B cell (primary cell): ENCODE results near the gene NECTIN4. TPM values are rescaled to one million over a fixed set of nuclear protein-coding genes. Genes with fewer than 3 reads are reported as not detected.
"Not testable (repeated sequence)": the region's sequence is repeated elsewhere in the genome, so short reads cannot be mapped to it uniquely, and the experiment has no call there.

Experiments used
- ATAC-seq: fragments of 200-7000 bp; cut with Tn5 transposase; one replicate; pipeline ENCODE4 v1.10.0; 2021; ENCODE audit warnings: low read depth, mild to moderate bottlenecking, moderate number of reproducible peaks, moderate library complexity
- CTCF ChIA-PET: fragments of 350-600 bp; sonication (Branson Sonifier 250); formaldehyde crosslinking; loops from one replicate; lab custom pipeline; 2021; ENCODE audit warnings: antibody characterized with exemption, inconsistent platforms; lab: Charles Lee
- POLR2A ChIA-PET: fragments of 350-600 bp; sonication (Branson Sonifier 250); formaldehyde crosslinking; loops from one replicate; lab custom pipeline; 2021; ENCODE audit warnings: antibody characterized with exemption; lab: Charles Lee
- DNase-seq: peaks from one replicate; pipeline ENCODE4 v3.0.0; 2013
- H2AFZ ChIP-seq: 2 replicates; pipeline ENCODE4 v1.6.1; 2012; ENCODE audit warnings: mild to moderate bottlenecking, low read depth, low read length; ENCODE audit not compliant: insufficient read depth, poor library complexity, severe bottlenecking
- H3K27ac ChIP-seq, 2 donors: 1 replicate in 1 of 2; 2 replicates in 1 of 2; pipeline ENCODE4 v1.5.1; 2012 to 2013; ENCODE audit warnings: low read length in 2 of 2, mild to moderate bottlenecking in 2 of 2, moderate library complexity in 1 of 2
- H3K27me3 ChIP-seq, 4 experiments: fragments of 200-600 bp in 1 of 4; sonication (generic) in 1 of 4; replicated peaks in 1 of 4; 1 replicate in 2 of 4; 2 replicates in 2 of 4; pipeline versions ENCODE4 v1.6.1 to v1.7.0; 2013 to 2016; ENCODE audit warnings: low read length in 3 of 4, mild to moderate bottlenecking in 2 of 4, mixed read lengths in 1 of 4, moderate library complexity in 1 of 4; ENCODE audit not compliant: insufficient read depth in 4 of 4, control insufficient read depth in 3 of 4; ENCODE audit errors: control extremely low read depth in 1 of 4
- H3K36me3 ChIP-seq, 2 experiments: replicated peaks in 1 of 2; 1 replicate in 1 of 2; 2 replicates in 1 of 2; pipeline versions ENCODE4 v1.6.1 to v1.7.1; 2013; ENCODE audit warnings: low read length in 1 of 2; ENCODE audit not compliant: insufficient read depth in 2 of 2, control insufficient read depth in 1 of 2; ENCODE audit errors: control extremely low read depth in 1 of 2, extremely low read depth in 1 of 2
- H3K4me1 ChIP-seq, 2 donors: fragments of 200-600 bp in 1 of 2; sonication (generic) in 1 of 2; 1 replicate in 1 of 2; 2 replicates in 1 of 2; pipeline versions ENCODE4 v1.5.1 to v1.6.1; 2013 to 2017; ENCODE audit warnings: low read length in 2 of 2; ENCODE audit not compliant: control insufficient read depth in 2 of 2, insufficient read depth in 2 of 2
- H3K4me2 ChIP-seq: replicated peaks from 2 replicates; pipeline ENCODE3; 2012; ENCODE audit warnings: mild to moderate bottlenecking, low read depth, low read length; ENCODE audit not compliant: poor library complexity, severe bottlenecking
- H3K4me3 ChIP-seq, 5 experiments: fragments of 200-600 bp in 1 of 5; sonication (generic) in 1 of 5; 1 replicate in 3 of 5; 2 replicates in 2 of 5; pipeline versions ENCODE4 v1.5.1 to v1.7.0; 2011 to 2016; ENCODE audit warnings: low read length in 4 of 5, mild to moderate bottlenecking in 4 of 5, low read depth in 2 of 5, control low read depth in 1 of 5, moderate library complexity in 1 of 5; ENCODE audit not compliant: insufficient read depth in 1 of 5; ENCODE audit errors: control extremely low read depth in 1 of 5, extremely low read depth in 1 of 5
- H3K79me2 ChIP-seq: fragments of 200-600 bp; sonication (generic); one replicate; pipeline ENCODE4 v1.6.0; 2016; ENCODE audit warnings: low read length; ENCODE audit not compliant: control insufficient read depth, insufficient read depth
- H3K9ac ChIP-seq: fragments of 200-600 bp; sonication (generic); 2 replicates; pipeline ENCODE4 v1.6.1; 2017; ENCODE audit warnings: mild to moderate bottlenecking, low read length, moderate library complexity
- H3K9me3 ChIP-seq, 3 donors: one replicate each; pipeline versions ENCODE4 v1.6.1 to v1.7.1; 2013; ENCODE audit warnings: low read length in 2 of 3; ENCODE audit not compliant: control insufficient read depth in 2 of 3, insufficient read depth in 1 of 3; ENCODE audit errors: control extremely low read depth in 1 of 3
- H4K20me1 ChIP-seq: 2 replicates; pipeline ENCODE4 v1.6.0; 2012; ENCODE audit warnings: mild to moderate bottlenecking, low read length; ENCODE audit not compliant: insufficient read depth, control insufficient read depth, poor library complexity, severe bottlenecking
- H3K27ac Mint-ChIP-seq: one replicate; pipeline ENCODE4 v1.8.0; 2021; ENCODE audit warnings: mixed read lengths
- H3K27me3 Mint-ChIP-seq: one replicate; pipeline ENCODE4 v1.8.0; 2021; ENCODE audit warnings: mixed read lengths
- H3K4me1 Mint-ChIP-seq: one replicate; pipeline ENCODE4 v1.8.0; 2021; ENCODE audit warnings: mixed read lengths
- H3K4me3 Mint-ChIP-seq: one replicate; pipeline ENCODE4 v1.8.0; 2021; ENCODE audit warnings: mixed read lengths
- H3K9me3 Mint-ChIP-seq: one replicate; pipeline ENCODE4 v1.8.0; 2022; ENCODE audit warnings: mixed read lengths; ENCODE audit not compliant: insufficient read depth
- EZH2 ChIP-seq: IDR thresholded peaks from 2 replicates; pipeline ENCODE4 v1.6.1; 2012; ENCODE audit warnings: borderline replicate concordance, low read depth, mild to moderate bottlenecking, moderate library complexity, low read length; ENCODE audit not compliant: insufficient read depth, poor library complexity, severe bottlenecking
- WGBS: methylation state at CpG from one replicate; pipeline ENCODE4 v1.1.5; 2013; ENCODE audit warnings: missing lambda C conversion rate; ENCODE audit not compliant: insufficient coverage; 5-methylcytosine and 5-hydroxymethylcytosine counted together
- intact Hi-C: fragments of 100-400 bp; cut with micrococcal nuclease; formaldehyde crosslinking; loops from one replicate; pipeline ENCODE4 v1.10.0; 2022
- polyA plus RNA-seq: library from polyadenylated mRNA; depleted of rRNA; stranded (reverse); fragments of >200 nt; gene quantifications from 2 replicates; pipeline ENCODE4 v1.2.3, GENCODE V29; 2012
- total RNA-seq, 2 donors: library from RNA; stranded (reverse); fragments of 120-200 nt in 1 of 2; gene quantifications; 1 replicate in 1 of 2; 2 replicates in 1 of 2; pipeline versions ENCODE4 v1.2.3 to v1.2.4, GENCODE V29; 2013 to 2022
- TF ChIP-seq, protein P1 (sequence below): fragments of 200-600 bp; IDR thresholded peaks from one replicate; pipeline ENCODE4 v1.8.0; 2022; ENCODE audit warnings: antibody characterized with exemption, mild to moderate bottlenecking

Gene NECTIN4
- total and polyA plus RNA-seq, 2 donors (not counting 1 experiment from before 2014, with no cell fraction given), result not detected

DNA sequence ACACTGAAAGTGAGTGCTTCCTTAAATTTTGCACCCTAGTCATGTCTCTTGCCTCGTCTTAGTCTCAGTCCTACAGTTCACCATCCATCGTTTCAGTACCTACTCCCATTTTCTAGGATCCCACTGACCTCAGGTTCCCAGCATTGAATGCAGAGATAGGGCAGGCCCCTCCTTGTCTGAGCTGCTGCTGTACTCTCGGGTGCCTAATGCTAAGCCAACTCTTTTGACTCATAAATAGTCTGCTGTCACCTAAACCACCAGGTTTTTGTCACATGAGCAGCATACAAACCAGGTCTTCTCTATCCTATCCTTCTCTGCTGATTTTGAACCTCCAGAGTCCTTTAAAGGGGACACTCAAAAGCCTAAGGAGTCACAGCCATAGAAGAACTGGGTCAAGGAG lies 22.7 kb downstream of the NECTIN4 start:
- peaks cover 45 to 57% of the 10 kb centered on the region in 2 donors for H3K4me1 ChIP-seq
- H3K27ac Mint-ChIP-seq, result peak overlapping the region; percentile 98
- H3K4me1 Mint-ChIP-seq, result peaks cover 65% of the 10 kb centered on the region
- H3K4me3 Mint-ChIP-seq, result peak overlapping the region; percentile 100
- no peaks in the 10 kb centered on the region for H3K27me3 Mint-ChIP-seq
- H3K9me3 Mint-ChIP-seq, result no peaks in the 10 kb centered on the region
- no peak for ATAC-seq
- peak overlapping the region; percentile 44 to 96 for H3K27ac ChIP-seq
- peak; percentile 42 for DNase-seq
- 43% methylated on average over 3 of the region's 3 CpGs for WGBS
- POLR2A ChIA-PET, result interaction anchor here (0.8 to 6.8 kb wide), 2 partner anchors 21 to 690 kb away, joined by 8 to 108 read pairs; partner anchors contain the start of gene USF1
- peaks cover 87% of the 10 kb centered on the region for H3K79me2 ChIP-seq
- H3K4me2 ChIP-seq, result peak overlapping the region; percentile 97
- no peaks in the 10 kb centered on the region for H3K9me3 ChIP-seq
- TF ChIP-seq, protein P1, sequence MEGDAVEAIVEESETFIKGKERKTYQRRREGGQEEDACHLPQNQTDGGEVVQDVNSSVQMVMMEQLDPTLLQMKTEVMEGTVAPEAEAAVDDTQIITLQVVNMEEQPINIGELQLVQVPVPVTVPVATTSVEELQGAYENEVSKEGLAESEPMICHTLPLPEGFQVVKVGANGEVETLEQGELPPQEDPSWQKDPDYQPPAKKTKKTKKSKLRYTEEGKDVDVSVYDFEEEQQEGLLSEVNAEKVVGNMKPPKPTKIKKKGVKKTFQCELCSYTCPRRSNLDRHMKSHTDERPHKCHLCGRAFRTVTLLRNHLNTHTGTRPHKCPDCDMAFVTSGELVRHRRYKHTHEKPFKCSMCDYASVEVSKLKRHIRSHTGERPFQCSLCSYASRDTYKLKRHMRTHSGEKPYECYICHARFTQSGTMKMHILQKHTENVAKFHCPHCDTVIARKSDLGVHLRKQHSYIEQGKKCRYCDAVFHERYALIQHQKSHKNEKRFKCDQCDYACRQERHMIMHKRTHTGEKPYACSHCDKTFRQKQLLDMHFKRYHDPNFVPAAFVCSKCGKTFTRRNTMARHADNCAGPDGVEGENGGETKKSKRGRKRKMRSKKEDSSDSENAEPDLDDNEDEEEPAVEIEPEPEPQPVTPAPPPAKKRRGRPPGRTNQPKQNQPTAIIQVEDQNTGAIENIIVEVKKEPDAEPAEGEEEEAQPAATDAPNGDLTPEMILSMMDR, result no peak
- no peak for TF ChIP-seq EZH2
- peaks cover 44% of the 10 kb centered on the region for H4K20me1 ChIP-seq
- H3K36me3 ChIP-seq, result peaks cover 2 to 22% of the 10 kb centered on the region in 2 experiments
- peak overlapping the region in 3 of 5 experiments; percentile 7 to 43 (median 12) for H3K4me3 ChIP-seq
- CTCF ChIA-PET, result interaction anchor here (0.7 to 8.9 kb wide), 3 partner anchors 19 to 31 kb away, joined by 4 to 142 read pairs (median 6); partner anchors contain the start of gene KLHDC9
- peak overlapping the region; percentile 33 for H3K9ac ChIP-seq
- no peaks in the 10 kb centered on the region for H3K27me3 ChIP-seq
- no peak overlapping the region for H2AFZ ChIP-seq
- intact Hi-C loops, result loop anchor here (5.0 kb wide), 1 partner anchor 66 kb away; the partner anchor contains the start of gene DEDD

DNA sequence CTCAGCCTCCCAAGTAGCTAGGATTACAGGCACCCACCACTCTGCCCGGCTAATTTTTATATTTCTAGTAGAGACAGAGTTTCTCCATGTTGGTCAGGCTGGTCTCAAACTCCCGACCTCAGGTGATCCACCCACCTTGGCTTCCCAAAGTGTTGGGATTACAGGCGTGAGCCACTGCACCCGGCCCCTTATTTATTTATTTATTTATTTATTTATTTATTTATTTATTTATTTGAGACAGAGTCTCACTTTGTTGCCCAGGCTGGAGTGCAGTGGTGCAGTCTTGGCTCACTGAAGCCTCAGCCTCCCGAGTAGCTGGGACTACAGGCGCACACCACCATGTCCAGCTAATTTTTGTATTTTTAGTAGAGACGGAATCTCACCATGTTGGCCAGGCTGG lies 23.7 kb downstream of the NECTIN4 start:
- not testable (repeated sequence) for H3K4me3 Mint-ChIP-seq
- 100% methylated on average over 3 of the region's 7 CpGs for WGBS

DNA sequence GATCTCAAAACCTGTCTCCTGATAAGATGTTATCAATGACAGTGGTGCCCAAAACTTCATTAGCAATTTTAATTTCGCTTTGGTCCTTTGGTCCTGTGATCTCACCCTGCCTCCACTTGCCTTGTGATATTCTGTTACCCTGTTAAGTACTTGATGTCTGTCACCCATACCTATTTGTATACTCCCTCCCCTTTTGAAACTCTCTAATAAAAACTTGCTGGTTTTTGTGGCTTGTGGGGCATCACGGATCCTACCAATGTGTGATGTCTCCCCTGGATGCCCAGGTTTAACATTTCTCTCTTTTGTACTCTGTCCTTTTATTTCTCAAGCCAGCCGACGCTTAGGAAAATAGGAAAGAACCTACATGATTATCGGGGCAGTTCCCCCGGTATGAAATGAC lies 25.4 kb downstream of the NECTIN4 start:
- ATAC-seq, H2AFZ ChIP-seq, H3K4me3 Mint-ChIP-seq, H3K4me2 ChIP-seq, DNase-seq, H3K4me3 ChIP-seq, POLR2A ChIA-PET, H3K9ac ChIP-seq, intact Hi-C loops, H3K9me3 Mint-ChIP-seq, H3K27me3 ChIP-seq, H3K27me3 Mint-ChIP-seq, H3K9me3 ChIP-seq: not testable (repeated sequence)
- H3K4me1 Mint-ChIP-seq, result peaks cover 64% of the 10 kb centered on the region
- WGBS, result 100% methylated on average over 1 of the region's 6 CpGs
- peaks cover 5 to 39% of the 10 kb centered on the region in 2 experiments for H3K36me3 ChIP-seq
- peaks cover 66% of the 10 kb centered on the region for H4K20me1 ChIP-seq
- H3K27ac ChIP-seq, result peak overlapping the region in 1 of 2 donors; percentile 53
- peaks cover 96% of the 10 kb centered on the region for H3K79me2 ChIP-seq
- peak overlapping the region; percentile 32 for H3K27ac Mint-ChIP-seq
- peaks cover 36 to 46% of the 10 kb centered on the region in 2 donors for H3K4me1 ChIP-seq
- CTCF ChIA-PET, result interaction anchor here (1.1 to 1.2 kb wide), 2 partner anchors 22 to 67 kb away, joined by 3 read pairs; no protein-coding TSS in a partner anchor

More for the DNA sequence above, 23.7 kb downstream of the NECTIN4 start:
- intact Hi-C loops, result loop anchor here (5.0 kb wide), 1 partner anchor 67 kb away; the partner anchor contains the start of gene DEDD
- H3K36me3 ChIP-seq, result peaks cover 5 to 29% of the 10 kb centered on the region in 2 experiments
- peak overlapping the region; percentile 4 for H3K4me2 ChIP-seq
- not testable (repeated sequence) for DNase-seq, H3K27me3 ChIP-seq, H3K9me3 ChIP-seq, H3K27me3 Mint-ChIP-seq, ATAC-seq, H3K4me3 ChIP-seq, H2AFZ ChIP-seq, H3K9ac ChIP-seq, H3K9me3 Mint-ChIP-seq, H3K27ac Mint-ChIP-seq
- ChIA-PET POLR2A (interaction anchor here (0.6 to 6.8 kb wide), 3 partner anchors 20 to 66 kb away, joined by 3 to 108 read pairs (median 6); partner anchors contain the start of gene USF1), CTCF (interaction anchor here (2.0 kb wide), 1 partner anchor 18 kb away, joined by 6 read pairs; no protein-coding TSS in a partner anchor)
- peaks cover 52% of the 10 kb centered on the region for H4K20me1 ChIP-seq
- peaks cover 45 to 48% of the 10 kb centered on the region in 2 donors for H3K4me1 ChIP-seq
- H3K27ac ChIP-seq, result peak overlapping the region in 1 of 2 donors; percentile 96
- peaks cover 66% of the 10 kb centered on the region for H3K4me1 Mint-ChIP-seq
- H3K79me2 ChIP-seq, result peaks cover 91% of the 10 kb centered on the region
